Measurements from ENCODE around the gene EMX2. TPM values are rescaled to one million over a fixed set of nuclear protein-coding genes. Genes with fewer than 3 reads are reported as not detected.

EMX2 gene
- total and polyA plus RNA-seq, 2 donors (not counting 3 experiments of a cell fraction or from before 2014, with no cell fraction given): not detected

DNA sequence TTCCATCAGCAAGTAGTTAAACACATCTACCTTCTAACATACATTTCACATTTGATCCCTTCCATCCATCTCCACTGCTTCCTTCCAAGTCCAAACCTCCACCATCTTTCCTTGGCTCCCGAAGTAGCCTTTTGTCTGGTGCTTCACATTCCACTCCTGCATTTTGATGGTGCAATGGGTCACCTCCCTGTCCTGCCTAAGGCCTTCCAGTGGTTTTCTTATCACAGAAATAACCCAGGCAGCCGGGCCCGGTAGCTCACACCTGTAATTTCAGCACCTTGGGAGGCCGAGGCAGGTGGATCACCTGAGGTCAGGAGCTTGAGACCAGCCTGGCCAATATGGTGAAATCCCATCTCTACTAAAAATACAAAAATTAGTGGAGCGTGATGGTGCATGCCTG, 44.5 kb downstream of the EMX2 start:
- H4K20me1 ChIP-seq (replicated peaks; ENCODE audit: control insufficient read depth, extremely low read depth, insufficient read depth, low read length): no peaks in the 10 kb centered on the region
- no TSS peak for BruUV-seq (replicated peaks)
- dilution Hi-C loops (cut with MboI; ENCODE audit: extremely low pct_ligation_motif_present, low sequenced_read_pairs) (no loop called here), intact Hi-C loops (cut with micrococcal nuclease) (no loop called here)
- FAIRE-seq: no peak
- no peaks in the 10 kb centered on the region for H3K9me1 ChIP-seq (replicated peaks; ENCODE audit: control insufficient read depth, extremely low read depth, insufficient read depth, low read length)
- H3K4me2 ChIP-seq (ENCODE audit: insufficient read depth, low read length): no peak overlapping the region
- H3K4me1 ChIP-seq (ENCODE audit: control insufficient read depth, extremely low read depth, insufficient read depth, low read length): no peaks in the 10 kb centered on the region
- no peak overlapping the region for H3K9ac ChIP-seq (replicated peaks; ENCODE audit: extremely low read depth, insufficient read depth, low read length)
- H3K36me3 ChIP-seq (ENCODE audit: control insufficient read depth in 2 of 2, extremely low read depth in 1 of 2, insufficient read depth in 2 of 2, low read length in 2 of 2): no peaks in the 10 kb centered on the region
- ChIA-PET POLR2A (no interaction called here), CTCF (no interaction called here)
- H3K27me3 ChIP-seq (ENCODE audit: control insufficient read depth in 2 of 2, insufficient read depth in 2 of 2, low read length in 2 of 2): no peaks in the 10 kb centered on the region
- TF ChIP-seq EZH2 (IDR thresholded peaks at IDR 0.05; ENCODE audit: borderline replicate concordance, low read depth, low read length, severe bottlenecking) (no peak), MYC (IDR thresholded peaks at IDR 0.05; ENCODE audit: low read depth, low read length) (no peak), JUN (IDR thresholded peaks at IDR 0.05; ENCODE audit: borderline replicate concordance, insufficient read depth, insufficient read length, low read depth) (no peak), POLR2A (IDR thresholded peaks at IDR 0.05; ENCODE audit: low read depth, low read length) (no peak), FOS (IDR thresholded peaks at IDR 0.05; ENCODE audit: borderline replicate concordance, insufficient read depth, low read length) (no peak), GATA2 (IDR thresholded peaks at IDR 0.05; ENCODE audit: insufficient read depth, insufficient read length, low read depth, low read length) (no peak), MAX (IDR thresholded peaks at IDR 0.05; ENCODE audit: insufficient read depth, insufficient read length) (no peak), CTCF (IDR thresholded peaks at IDR 0.05; ENCODE audit: extremely low read depth in 1 of 2, insufficient read depth in 1 of 2, low read depth in 1 of 2, low read length in 2 of 2) (no peak), POLR2AphosphoS5 (IDR thresholded peaks at IDR 0.05; ENCODE audit: insufficient read depth, low read depth, low read length) (no peak)
- no peak overlapping the region for H3K4me3 ChIP-seq (replicated peaks in 1 of 3; ENCODE audit: insufficient read depth in 1 of 3, low read depth in 1 of 3, low read length in 3 of 3)
- no peak for DNase-seq (ENCODE audit: low read depth, low spot score)
- no peaks in the 10 kb centered on the region for H3K79me2 ChIP-seq (ENCODE audit: control insufficient read depth, insufficient read depth, low read length)
- no peak overlapping the region for H2AFZ ChIP-seq (ENCODE audit: low read depth, low read length)
- no peak overlapping the region for H3K27ac ChIP-seq (ENCODE audit: insufficient read depth, low read depth, low read length)
- no peaks in the 10 kb centered on the region for H3K9me3 ChIP-seq (replicated peaks; ENCODE audit: control insufficient read depth, insufficient read depth, low read length)
